Fibroblast of lung (primary cell): Measurements from ENCODE around the gene CORIN.

ENCODE experiments used
- EZH2 ChIP-seq: IDR thresholded peaks from 2 replicates; pipeline ENCODE4 v1.5.1; 2012; ENCODE audit warnings: low read length, control low read depth, mild to moderate bottlenecking; ENCODE audit errors: missing control alignments
- TF ChIP-seq, protein P1 (sequence below), 2 donors: IDR thresholded peaks in 1 of 2; conservative IDR thresholded peaks in 1 of 2; 1 replicate in 1 of 2; 2 replicates in 1 of 2; pipeline ENCODE4 v1.5.1; 2011 to 2012; ENCODE audit warnings: low read length in 2 of 2, control low read depth in 1 of 2, inconsistent platforms in 1 of 2, low read depth in 1 of 2, mild to moderate bottlenecking in 1 of 2

DNA sequence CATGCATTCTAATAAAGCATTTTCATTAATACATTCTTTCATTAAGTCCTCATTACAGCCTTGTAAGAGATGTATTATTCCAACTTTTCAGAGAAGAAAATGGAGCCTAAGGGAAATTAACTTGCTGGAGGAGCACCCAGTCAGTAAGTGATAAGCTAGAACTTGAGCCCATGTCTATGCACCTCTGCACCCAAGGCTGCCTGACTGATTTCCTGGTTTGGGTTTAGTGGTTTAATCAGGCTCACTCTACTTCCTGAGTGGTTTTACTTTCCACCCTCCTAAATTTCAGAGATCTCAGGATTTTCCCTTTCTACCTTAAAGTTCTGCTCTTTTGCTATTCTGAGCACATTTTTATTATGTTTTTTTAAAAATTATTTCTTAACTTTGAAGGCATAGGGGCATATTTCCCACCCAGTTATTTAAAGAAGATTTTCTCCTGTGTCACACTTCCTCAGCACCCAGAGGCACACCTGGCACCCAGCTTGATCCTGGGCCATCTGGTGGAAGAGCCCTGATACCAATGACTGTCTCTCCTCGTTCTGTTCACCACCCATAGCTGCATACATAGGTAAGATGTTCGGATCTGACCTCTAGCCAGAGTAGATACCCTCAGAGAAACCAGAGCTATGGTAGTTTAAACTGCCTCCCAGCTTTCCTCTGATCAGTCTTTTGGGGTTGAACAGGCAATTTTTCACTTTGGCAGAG, 10.4 kb downstream of the CORIN start:
- TF ChIP-seq, protein P1, sequence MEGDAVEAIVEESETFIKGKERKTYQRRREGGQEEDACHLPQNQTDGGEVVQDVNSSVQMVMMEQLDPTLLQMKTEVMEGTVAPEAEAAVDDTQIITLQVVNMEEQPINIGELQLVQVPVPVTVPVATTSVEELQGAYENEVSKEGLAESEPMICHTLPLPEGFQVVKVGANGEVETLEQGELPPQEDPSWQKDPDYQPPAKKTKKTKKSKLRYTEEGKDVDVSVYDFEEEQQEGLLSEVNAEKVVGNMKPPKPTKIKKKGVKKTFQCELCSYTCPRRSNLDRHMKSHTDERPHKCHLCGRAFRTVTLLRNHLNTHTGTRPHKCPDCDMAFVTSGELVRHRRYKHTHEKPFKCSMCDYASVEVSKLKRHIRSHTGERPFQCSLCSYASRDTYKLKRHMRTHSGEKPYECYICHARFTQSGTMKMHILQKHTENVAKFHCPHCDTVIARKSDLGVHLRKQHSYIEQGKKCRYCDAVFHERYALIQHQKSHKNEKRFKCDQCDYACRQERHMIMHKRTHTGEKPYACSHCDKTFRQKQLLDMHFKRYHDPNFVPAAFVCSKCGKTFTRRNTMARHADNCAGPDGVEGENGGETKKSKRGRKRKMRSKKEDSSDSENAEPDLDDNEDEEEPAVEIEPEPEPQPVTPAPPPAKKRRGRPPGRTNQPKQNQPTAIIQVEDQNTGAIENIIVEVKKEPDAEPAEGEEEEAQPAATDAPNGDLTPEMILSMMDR (conservative IDR thresholded peaks at IDR 0.05 in 1 of 2, IDR thresholded peaks at IDR 0.05 in 1 of 2; ENCODE audit: low read depth in 1 of 2, low read length in 2 of 2): no peak
- no peak for TF ChIP-seq EZH2
